NCI-H774 (cell line): ENCODE results near the gene CTDSP2.
"Not testable (repeated sequence)": the region's sequence is repeated elsewhere in the genome, so short reads cannot be mapped to it uniquely, and the experiment has no call there.

Source experiments
- DNase-seq: peaks from one replicate; lab custom pipeline; 2025; lab: John Stamatoyannopoulos, UW

CTDSP2 gene

GRCh38 chr12:57852620-57853500 lies 6.3 kb upstream of the CTDSP2 start:
- DNase-seq, result no peak

- DNase-seq, result no peak
Observed at GRCh38 chr12:57852200-57852599, 5.7 kb upstream of the CTDSP2 start.

- no peak for DNase-seq
Observed at GRCh38 chr12:57851552-57851951, 5.0 kb upstream of the CTDSP2 start.

- no peak for DNase-seq
Observed at GRCh38 chr12:57850854-57851430, 4.4 kb upstream of the CTDSP2 start.

- not testable (repeated sequence) for DNase-seq
Observed at GRCh38 chr12:57849447-57849846, 2.9 kb upstream of the CTDSP2 start.

GRCh38 chr12:57849035-57849434 lies 2.5 kb upstream of the CTDSP2 start:
- no peak for DNase-seq

GRCh38 chr12:57848208-57848607 lies 1.7 kb upstream of the CTDSP2 start:
- DNase-seq, result no peak

GRCh38 chr12:57846285-57846576 lies 298 bp downstream of the CTDSP2 start:
- no peak for DNase-seq

- no peak for DNase-seq
Observed at GRCh38 chr12:57845478-57846284, 848 bp downstream of the CTDSP2 start.

- DNase-seq, result no peak
Observed at GRCh38 chr12:57844709-57845477, 1.6 kb downstream of the CTDSP2 start.

- no peak for DNase-seq
Observed at GRCh38 chr12:57842342-57843294, 3.9 kb downstream of the CTDSP2 start.

- no peak for DNase-seq
Observed at GRCh38 chr12:57841445-57841844, 5.1 kb downstream of the CTDSP2 start.

- DNase-seq, result no peak
Observed at GRCh38 chr12:57840726-57841125, 5.8 kb downstream of the CTDSP2 start.

- no peak for DNase-seq
Observed at GRCh38 chr12:57839996-57840395, 6.5 kb downstream of the CTDSP2 start.

GRCh38 chr12:57838594-57839302 lies 7.8 kb downstream of the CTDSP2 start:
- no peak for DNase-seq

GRCh38 chr12:57837864-57838562 lies 8.5 kb downstream of the CTDSP2 start:
- no peak for DNase-seq

GRCh38 chr12:57836442-57837375 lies 9.8 kb downstream of the CTDSP2 start:
- peak; percentile 57 for DNase-seq
